Measurements from ENCODE around the gene YEATS2.

DNA sequence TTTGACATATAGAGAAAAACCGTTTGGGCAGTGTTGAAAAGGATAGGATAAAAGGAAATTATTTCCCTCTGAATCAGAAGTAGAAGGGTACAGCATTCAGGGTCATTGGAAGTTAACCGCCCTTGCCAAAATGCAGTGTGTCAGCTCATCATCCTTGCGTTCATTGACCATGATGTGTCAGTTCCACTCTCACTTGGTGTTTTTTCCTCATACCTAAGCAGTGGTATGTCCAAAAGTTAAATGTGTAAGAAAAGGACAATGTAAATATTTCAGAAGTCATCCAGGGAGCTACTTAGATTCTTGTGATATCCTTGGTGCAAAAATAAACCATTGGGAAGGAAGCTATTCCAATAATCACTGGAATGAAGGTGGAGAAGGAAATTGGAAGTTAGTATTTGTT lies 77.0 kb downstream of the YEATS2 start:
- TF ChIP-seq, protein P1, sequence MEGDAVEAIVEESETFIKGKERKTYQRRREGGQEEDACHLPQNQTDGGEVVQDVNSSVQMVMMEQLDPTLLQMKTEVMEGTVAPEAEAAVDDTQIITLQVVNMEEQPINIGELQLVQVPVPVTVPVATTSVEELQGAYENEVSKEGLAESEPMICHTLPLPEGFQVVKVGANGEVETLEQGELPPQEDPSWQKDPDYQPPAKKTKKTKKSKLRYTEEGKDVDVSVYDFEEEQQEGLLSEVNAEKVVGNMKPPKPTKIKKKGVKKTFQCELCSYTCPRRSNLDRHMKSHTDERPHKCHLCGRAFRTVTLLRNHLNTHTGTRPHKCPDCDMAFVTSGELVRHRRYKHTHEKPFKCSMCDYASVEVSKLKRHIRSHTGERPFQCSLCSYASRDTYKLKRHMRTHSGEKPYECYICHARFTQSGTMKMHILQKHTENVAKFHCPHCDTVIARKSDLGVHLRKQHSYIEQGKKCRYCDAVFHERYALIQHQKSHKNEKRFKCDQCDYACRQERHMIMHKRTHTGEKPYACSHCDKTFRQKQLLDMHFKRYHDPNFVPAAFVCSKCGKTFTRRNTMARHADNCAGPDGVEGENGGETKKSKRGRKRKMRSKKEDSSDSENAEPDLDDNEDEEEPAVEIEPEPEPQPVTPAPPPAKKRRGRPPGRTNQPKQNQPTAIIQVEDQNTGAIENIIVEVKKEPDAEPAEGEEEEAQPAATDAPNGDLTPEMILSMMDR (conservative IDR thresholded peaks at IDR 0.05; ENCODE audit: low read depth in 2 of 2) = no peak
- TF ChIP-seq, protein P2, sequence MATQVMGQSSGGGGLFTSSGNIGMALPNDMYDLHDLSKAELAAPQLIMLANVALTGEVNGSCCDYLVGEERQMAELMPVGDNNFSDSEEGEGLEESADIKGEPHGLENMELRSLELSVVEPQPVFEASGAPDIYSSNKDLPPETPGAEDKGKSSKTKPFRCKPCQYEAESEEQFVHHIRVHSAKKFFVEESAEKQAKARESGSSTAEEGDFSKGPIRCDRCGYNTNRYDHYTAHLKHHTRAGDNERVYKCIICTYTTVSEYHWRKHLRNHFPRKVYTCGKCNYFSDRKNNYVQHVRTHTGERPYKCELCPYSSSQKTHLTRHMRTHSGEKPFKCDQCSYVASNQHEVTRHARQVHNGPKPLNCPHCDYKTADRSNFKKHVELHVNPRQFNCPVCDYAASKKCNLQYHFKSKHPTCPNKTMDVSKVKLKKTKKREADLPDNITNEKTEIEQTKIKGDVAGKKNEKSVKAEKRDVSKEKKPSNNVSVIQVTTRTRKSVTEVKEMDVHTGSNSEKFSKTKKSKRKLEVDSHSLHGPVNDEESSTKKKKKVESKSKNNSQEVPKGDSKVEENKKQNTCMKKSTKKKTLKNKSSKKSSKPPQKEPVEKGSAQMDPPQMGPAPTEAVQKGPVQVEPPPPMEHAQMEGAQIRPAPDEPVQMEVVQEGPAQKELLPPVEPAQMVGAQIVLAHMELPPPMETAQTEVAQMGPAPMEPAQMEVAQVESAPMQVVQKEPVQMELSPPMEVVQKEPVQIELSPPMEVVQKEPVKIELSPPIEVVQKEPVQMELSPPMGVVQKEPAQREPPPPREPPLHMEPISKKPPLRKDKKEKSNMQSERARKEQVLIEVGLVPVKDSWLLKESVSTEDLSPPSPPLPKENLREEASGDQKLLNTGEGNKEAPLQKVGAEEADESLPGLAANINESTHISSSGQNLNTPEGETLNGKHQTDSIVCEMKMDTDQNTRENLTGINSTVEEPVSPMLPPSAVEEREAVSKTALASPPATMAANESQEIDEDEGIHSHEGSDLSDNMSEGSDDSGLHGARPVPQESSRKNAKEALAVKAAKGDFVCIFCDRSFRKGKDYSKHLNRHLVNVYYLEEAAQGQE (IDR thresholded peaks at IDR 0.05; ENCODE audit: unreplicated experiment) = no peak
- TF ChIP-seq ZNF331 (CRISPR knock-in tag; IDR thresholded peaks at IDR 0.05; ENCODE audit: low read depth) (no peak), STAT1 (IDR thresholded peaks at IDR 0.05; ENCODE audit: unreplicated experiment) (no peak), EZH2 (IDR thresholded peaks at IDR 0.05; ENCODE audit: low read depth, unreplicated experiment) (no peak), EZH2phosphoT487 (IDR thresholded peaks at IDR 0.05; ENCODE audit: unreplicated experiment) (no peak), POLR2AphosphoS5 (IDR thresholded peaks at IDR 0.05; ENCODE audit: low read depth) (no peak), ZNF114 (CRISPR knock-in tag; IDR thresholded peaks at IDR 0.05) (no peak)
- TF ChIP-seq, protein P3, sequence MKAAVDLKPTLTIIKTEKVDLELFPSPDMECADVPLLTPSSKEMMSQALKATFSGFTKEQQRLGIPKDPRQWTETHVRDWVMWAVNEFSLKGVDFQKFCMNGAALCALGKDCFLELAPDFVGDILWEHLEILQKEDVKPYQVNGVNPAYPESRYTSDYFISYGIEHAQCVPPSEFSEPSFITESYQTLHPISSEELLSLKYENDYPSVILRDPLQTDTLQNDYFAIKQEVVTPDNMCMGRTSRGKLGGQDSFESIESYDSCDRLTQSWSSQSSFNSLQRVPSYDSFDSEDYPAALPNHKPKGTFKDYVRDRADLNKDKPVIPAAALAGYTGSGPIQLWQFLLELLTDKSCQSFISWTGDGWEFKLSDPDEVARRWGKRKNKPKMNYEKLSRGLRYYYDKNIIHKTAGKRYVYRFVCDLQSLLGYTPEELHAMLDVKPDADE (IDR thresholded peaks at IDR 0.05) = no peak
- TF ChIP-seq, protein P4, sequence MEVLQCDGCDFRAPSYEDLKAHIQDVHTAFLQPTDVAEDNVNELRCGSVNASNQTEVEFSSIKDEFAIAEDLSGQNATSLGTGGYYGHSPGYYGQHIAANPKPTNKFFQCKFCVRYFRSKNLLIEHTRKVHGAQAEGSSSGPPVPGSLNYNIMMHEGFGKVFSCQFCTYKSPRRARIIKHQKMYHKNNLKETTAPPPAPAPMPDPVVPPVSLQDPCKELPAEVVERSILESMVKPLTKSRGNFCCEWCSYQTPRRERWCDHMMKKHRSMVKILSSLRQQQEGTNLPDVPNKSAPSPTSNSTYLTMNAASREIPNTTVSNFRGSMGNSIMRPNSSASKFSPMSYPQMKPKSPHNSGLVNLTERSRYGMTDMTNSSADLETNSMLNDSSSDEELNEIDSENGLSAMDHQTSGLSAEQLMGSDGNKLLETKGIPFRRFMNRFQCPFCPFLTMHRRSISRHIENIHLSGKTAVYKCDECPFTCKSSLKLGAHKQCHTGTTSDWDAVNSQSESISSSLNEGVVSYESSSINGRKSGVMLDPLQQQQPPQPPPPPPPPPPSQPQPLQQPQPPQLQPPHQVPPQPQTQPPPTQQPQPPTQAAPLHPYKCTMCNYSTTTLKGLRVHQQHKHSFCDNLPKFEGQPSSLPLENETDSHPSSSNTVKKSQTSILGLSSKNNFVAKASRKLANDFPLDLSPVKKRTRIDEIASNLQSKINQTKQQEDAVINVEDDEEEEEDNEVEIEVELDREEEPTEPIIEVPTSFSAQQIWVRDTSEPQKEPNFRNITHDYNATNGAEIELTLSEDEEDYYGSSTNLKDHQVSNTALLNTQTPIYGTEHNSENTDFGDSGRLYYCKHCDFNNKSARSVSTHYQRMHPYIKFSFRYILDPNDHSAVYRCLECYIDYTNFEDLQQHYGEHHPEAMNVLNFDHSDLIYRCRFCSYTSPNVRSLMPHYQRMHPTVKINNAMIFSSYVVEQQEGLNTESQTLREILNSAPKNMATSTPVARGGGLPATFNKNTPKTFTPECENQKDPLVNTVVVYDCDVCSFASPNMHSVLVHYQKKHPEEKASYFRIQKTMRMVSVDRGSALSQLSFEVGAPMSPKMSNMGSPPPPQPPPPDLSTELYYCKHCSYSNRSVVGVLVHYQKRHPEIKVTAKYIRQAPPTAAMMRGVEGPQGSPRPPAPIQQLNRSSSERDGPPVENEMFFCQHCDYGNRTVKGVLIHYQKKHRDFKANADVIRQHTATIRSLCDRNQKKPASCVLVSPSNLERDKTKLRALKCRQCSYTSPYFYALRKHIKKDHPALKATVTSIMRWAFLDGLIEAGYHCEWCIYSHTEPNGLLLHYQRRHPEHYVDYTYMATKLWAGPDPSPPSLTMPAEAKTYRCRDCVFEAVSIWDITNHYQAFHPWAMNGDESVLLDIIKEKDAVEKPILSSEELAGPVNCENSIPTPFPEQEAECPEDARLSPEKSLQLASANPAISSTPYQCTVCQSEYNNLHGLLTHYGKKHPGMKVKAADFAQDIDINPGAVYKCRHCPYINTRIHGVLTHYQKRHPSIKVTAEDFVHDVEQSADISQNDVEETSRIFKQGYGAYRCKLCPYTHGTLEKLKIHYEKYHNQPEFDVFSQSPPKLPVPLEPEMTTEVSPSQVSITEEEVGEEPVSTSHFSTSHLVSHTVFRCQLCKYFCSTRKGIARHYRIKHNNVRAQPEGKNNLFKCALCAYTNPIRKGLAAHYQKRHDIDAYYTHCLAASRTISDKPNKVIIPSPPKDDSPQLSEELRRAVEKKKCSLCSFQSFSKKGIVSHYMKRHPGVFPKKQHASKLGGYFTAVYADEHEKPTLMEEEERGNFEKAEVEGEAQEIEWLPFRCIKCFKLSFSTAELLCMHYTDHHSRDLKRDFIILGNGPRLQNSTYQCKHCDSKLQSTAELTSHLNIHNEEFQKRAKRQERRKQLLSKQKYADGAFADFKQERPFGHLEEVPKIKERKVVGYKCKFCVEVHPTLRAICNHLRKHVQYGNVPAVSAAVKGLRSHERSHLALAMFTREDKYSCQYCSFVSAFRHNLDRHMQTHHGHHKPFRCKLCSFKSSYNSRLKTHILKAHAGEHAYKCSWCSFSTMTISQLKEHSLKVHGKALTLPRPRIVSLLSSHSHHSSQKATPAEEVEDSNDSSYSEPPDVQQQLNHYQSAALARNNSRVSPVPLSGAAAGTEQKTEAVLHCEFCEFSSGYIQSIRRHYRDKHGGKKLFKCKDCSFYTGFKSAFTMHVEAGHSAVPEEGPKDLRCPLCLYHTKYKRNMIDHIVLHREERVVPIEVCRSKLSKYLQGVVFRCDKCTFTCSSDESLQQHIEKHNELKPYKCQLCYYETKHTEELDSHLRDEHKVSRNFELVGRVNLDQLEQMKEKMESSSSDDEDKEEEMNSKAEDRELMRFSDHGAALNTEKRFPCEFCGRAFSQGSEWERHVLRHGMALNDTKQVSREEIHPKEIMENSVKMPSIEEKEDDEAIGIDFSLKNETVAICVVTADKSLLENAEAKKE (CRISPR knock-in tag; IDR thresholded peaks at IDR 0.05) = no peak

All from GM23338 (cell line).